GM12801 (cell line): ENCODE data around the gene IGF2R.

Experiments
- TF ChIP-seq, protein P1 (sequence below): IDR thresholded peaks from one replicate; pipeline ENCODE4 v1.5.1; 2011; ENCODE audit warnings: control low read depth; ENCODE audit not compliant: insufficient read length; ENCODE audit errors: extremely low read depth

IGF2R gene

DNA sequence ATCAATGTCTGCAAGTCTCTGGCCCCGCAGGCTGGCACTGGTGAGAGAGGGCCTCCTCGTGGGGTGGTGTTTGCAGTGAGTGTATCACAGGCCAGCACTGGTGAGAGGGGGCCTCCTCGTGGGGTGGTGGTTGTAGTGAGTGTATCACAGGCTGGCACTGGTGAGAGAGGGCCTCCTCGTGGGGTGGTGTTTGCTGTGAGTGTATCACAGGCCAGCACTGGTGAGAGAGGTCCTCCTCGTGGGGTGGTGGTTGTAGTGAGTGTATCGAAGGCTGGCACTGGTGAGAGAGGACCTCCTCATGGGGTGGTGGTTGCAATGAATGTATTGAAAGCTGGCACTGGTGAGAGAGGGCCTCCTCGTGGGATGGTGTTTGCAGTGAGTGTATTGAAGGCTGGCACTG lies 99.5 kb downstream of the IGF2R start:
- TF ChIP-seq, protein P1, sequence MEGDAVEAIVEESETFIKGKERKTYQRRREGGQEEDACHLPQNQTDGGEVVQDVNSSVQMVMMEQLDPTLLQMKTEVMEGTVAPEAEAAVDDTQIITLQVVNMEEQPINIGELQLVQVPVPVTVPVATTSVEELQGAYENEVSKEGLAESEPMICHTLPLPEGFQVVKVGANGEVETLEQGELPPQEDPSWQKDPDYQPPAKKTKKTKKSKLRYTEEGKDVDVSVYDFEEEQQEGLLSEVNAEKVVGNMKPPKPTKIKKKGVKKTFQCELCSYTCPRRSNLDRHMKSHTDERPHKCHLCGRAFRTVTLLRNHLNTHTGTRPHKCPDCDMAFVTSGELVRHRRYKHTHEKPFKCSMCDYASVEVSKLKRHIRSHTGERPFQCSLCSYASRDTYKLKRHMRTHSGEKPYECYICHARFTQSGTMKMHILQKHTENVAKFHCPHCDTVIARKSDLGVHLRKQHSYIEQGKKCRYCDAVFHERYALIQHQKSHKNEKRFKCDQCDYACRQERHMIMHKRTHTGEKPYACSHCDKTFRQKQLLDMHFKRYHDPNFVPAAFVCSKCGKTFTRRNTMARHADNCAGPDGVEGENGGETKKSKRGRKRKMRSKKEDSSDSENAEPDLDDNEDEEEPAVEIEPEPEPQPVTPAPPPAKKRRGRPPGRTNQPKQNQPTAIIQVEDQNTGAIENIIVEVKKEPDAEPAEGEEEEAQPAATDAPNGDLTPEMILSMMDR = no peak

DNA sequence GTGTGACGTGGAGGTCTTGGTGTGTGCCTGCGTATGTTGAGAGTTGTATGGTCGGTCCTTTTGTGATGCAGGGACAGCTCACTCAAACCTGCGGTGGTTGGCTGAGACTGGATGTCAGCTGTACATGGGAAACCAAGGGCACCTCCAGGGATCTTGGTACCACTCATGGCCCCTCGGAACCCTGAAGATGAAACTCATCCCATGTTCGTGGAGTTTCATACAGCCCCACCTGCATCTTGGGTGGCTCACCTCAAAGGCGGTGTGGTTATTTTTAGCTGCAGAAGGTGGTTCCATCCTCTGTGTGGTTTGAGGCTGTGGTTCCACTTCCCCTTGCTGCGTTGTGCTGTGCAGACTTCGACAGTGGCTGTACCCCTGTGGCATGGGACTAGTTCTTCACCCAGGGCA lies 100.2 kb downstream of the IGF2R start:
- TF ChIP-seq, protein P1 = no peak

DNA sequence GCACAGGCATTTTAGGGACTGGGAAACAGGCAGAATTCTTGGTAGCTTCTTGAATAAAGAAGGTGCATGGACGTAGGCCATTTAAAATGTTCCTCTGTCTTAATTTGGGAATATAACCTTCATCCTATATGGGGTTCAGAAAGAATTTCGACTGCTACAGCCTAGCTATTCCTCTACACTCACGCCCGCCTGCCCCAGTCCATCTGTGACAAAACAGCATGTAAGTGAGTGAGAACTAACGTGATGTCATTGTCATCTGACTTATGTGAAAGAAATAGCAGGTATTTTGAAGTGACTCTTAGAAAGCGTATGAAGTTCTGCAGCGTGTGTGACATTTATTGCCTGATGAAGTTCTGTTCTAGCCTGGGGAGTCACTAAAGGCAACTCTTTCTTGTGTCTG lies 100.6 kb downstream of the IGF2R start:
- TF ChIP-seq, protein P1 = no peak

DNA sequence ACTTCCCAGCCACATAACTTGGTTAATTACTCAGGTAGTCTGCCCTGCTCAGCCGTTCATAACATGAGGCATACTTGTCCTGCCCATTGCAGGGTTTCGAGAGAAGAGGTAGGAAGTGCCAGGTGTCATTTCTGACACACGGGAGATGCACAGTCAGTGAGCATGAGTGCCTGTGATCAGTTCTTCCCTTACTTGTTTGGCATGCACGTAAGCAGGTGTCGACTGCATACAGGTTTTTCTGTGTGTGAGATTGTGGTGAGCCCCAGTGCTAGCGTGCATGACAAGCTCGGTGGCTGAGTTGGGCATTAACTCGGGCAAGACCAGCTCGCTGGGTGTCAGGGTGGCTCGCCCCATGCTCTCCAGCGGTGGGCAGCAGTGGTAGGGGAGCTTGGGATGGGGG lies 101.5 kb downstream of the IGF2R start:
- TF ChIP-seq, protein P1 = no peak

DNA sequence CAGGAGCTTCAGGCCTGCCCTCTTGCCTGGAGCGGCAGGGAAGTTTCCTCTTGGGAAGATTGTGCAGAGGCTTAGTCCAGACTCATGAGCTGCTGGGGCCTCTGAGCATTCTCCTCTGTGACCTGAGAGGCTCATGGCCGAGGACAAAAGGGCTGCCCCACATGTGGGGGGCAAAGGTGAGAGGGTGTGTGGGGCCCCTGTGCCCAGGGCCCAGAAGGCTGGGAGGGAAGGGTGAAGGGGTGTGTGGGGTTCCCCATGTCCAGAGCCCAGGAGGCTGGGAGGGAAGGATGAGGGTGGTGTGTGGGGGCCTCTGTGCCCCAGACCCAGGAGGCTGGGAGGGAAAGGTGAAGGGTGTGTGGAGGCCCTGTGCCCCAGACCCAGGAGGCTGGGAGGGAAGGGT lies 101.9 kb downstream of the IGF2R start:
- TF ChIP-seq, protein P1 = no peak

DNA sequence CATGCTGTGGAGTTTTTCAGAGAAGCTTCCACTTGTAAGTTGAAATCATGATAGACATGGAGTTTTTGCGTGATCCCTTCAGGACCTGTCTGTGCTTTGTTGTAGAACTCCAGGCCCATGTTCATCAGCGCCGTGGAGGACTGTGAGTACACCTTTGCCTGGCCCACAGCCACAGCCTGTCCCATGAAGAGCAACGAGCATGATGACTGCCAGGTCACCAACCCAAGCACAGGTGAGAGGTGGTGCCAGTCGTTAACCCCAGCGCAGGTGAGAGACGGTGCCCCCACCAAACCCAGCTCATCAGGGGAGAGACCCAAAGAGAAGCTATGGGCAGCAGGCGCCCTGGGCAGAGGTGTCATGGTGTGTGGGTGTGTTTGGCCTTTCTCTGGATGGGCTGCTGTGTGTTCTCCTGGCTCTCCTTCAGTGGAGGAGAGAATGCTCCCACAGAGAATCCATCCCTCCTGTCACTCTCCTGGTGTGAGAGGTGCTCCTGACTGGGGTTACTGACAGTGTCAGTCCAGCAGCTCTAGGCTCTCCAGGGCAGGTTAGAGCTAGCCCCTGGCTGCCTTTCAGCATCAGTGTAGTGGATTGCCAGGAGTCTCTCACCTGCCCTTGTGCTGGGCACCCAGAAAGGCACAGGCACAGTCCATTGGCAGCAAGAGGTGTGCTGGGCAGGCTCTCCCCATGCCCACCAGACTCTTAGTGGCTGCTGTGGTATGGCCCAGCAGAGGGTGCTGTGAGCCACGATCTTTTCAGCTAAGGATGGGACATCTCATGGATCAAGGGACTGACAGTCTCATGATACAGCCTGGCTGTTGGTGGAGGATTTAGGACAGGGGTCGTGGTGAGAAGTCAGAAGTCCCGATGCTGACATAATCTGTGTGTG lies 103.2 kb downstream of the IGF2R start:
- TF ChIP-seq, protein P1 = no peak

DNA sequence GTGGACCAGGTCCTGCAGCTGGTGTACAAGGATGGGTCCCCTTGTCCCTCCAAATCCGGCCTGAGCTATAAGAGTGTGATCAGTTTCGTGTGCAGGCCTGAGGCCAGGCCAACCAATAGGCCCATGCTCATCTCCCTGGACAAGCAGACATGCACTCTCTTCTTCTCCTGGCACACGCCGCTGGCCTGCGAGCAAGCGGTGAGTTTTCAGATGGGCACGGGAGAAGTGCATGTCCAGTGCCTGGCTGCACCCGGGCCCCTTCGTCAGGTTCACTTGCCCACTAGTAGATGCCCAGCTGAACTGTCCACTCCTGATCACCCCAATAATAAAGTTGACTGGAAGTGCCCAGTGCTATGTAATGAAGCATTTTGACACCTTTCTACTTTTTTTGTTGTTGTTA lies 104.4 kb downstream of the IGF2R start:
- TF ChIP-seq, protein P1 = no peak
